HL-60 (cell line): ENCODE measurements around the gene LRRC4B.

Experiments
- DNase-seq, 2 experiments: peaks; one replicate each; pipeline ENCODE4 v3.0.0-alpha.2; 2010 to 2020; ENCODE audit warnings: low read depth in 1 of 2, low spot score in 1 of 2
- H3K27ac ChIP-seq: fragments of 250-450 bp; sonication (Bioruptor Pico); replicated peaks from 2 replicates; pipeline ENCODE4 v1.5.1; 2020; ENCODE audit warnings: mild to moderate bottlenecking, moderate library complexity
- H3K27me3 ChIP-seq: fragments of 250-450 bp; sonication (Bioruptor Pico); 2 replicates; pipeline ENCODE4 v1.5.1; 2021; ENCODE audit warnings: mild to moderate bottlenecking, moderate library complexity; ENCODE audit not compliant: insufficient read depth, poor library complexity, severe bottlenecking
- H3K4me3 ChIP-seq: replicated peaks from 2 replicates; pipeline ENCODE4 v1.5.1; 2011; ENCODE audit warnings: mild to moderate bottlenecking, control low read depth, low read length; ENCODE audit not compliant: insufficient read depth
- CTCF ChIP-seq: IDR thresholded peaks from one replicate; pipeline ENCODE4 v1.5.1; 2011; ENCODE audit warnings: low read length, control low read depth, inconsistent platforms; ENCODE audit not compliant: insufficient read depth
- GABPA ChIP-seq: IDR thresholded peaks from 2 replicates; pipeline ENCODE4 v1.6.1; 2012; ENCODE audit warnings: low read depth
- POLR2AphosphoS5 ChIP-seq: IDR thresholded peaks from 2 replicates; pipeline ENCODE4 v1.6.1; 2012; ENCODE audit warnings: low read depth
- REST ChIP-seq: IDR thresholded peaks from 2 replicates; pipeline ENCODE4 v1.6.1; 2012; ENCODE audit warnings: low read depth; ENCODE audit not compliant: insufficient replicate concordance
- SPI1 ChIP-seq: IDR thresholded peaks from 2 replicates; pipeline ENCODE4 v1.6.1; 2012; ENCODE audit warnings: low read depth, mild to moderate bottlenecking, borderline replicate concordance

The LRRC4B gene

GRCh38 chr19:50514346-50515167 lies 53.7 kb downstream of the LRRC4B start:
- no peak for TF ChIP-seq GABPA
- TF ChIP-seq CTCF: no peak
- Histone ChIP-seq H3K27me3 (peaks cover 8% of the 10 kb centered on the region), H3K4me3 (no peak overlapping the region), H3K27ac (no peak overlapping the region)
- DNase-seq: no peak

GRCh38 chr19:50513746-50514345 lies 54.4 kb downstream of the LRRC4B start, which contains the start of gene ASPDH:
Gene ASPDH (minus strand): TSS chr19:50513913. CDS start chr19:50513823, 90 bp downstream.
- no peak for DNase-seq
- TF ChIP-seq POLR2AphosphoS5 (no peak), CTCF (no peak)
- H3K4me3 ChIP-seq: no peak within 1 kb of the TSS
- H3K27me3 ChIP-seq: peaks cover 8% of the 10 kb centered on the region
- H3K27ac ChIP-seq: no peak within 1 kb of the TSS

- DNase-seq: no peak
- Histone ChIP-seq H3K27ac (no peak overlapping the region), H3K27me3 (peaks cover 8% of the 10 kb centered on the region), H3K4me3 (no peak overlapping the region)
- TF ChIP-seq POLR2AphosphoS5 (no peak), GABPA (no peak), SPI1 (no peak), CTCF (no peak), REST (no peak)
These were observed 55.1 kb downstream of the LRRC4B start for GRCh38 chr19:50512999-50513745.

- peaks cover 8% of the 10 kb centered on the region for H3K27me3 ChIP-seq
- TF ChIP-seq CTCF (no peak), POLR2AphosphoS5 (no peak), SPI1 (no peak), GABPA (no peak), REST (no peak)
- no peak for DNase-seq
- H3K27ac ChIP-seq: no peak overlapping the region
- no peak overlapping the region for H3K4me3 ChIP-seq
These were observed 55.9 kb downstream of the LRRC4B start for GRCh38 chr19:50512112-50512998.
